ENCODE results near the gene ZFP69B. TPM values are rescaled to one million over a fixed set of nuclear protein-coding genes. Genes with fewer than 3 reads are reported as not detected.

The ZFP69B gene
- total and polyA plus RNA-seq, 4 donors: 0.43 to 2.7 (median 1.4) TPM

DNA sequence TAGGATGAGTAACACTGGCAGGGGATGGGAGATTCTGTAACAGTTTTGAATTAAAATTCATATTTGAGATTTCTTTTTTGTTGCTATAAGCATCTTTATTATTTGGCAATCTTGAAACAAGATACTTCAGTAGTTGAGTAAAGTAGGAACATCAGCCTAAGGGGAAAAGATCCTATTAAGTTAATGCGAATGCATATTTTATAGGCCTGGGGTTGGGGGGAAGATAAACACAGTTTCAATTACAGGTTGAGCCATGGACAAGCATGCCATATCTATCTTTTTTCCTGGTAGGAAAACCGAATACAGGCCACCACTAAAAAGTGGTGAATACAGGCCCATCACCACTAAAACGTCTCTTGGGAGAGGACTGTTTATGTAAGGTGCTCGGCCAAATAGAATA lies 44.5 kb upstream of the ZFP69B start:
- 86 to 90% methylated on average over 4 of the region's 4 CpGs for WGBS, 2 donors
- H3K9ac ChIP-seq (ENCODE audit: insufficient read depth in 1 of 2, low read length in 2 of 2): no peak overlapping the region
- H3K36me3 ChIP-seq (ENCODE audit: control insufficient read depth in 4 of 4, insufficient read depth in 4 of 4, low read length in 4 of 4): peaks cover 0 to 8% (median 5%) of the 10 kb centered on the region in 4 donors
- H3K4me3 ChIP-seq: no peak overlapping the region
- H3K9me3 ChIP-seq (ENCODE audit: control insufficient read depth in 4 of 4, insufficient read depth in 3 of 4, low read length in 3 of 4): no peaks in the 10 kb centered on the region
- H3K27ac ChIP-seq (ENCODE audit: low read depth in 1 of 2, low read length in 1 of 2): no peak overlapping the region
- no peak for DNase-seq
- no peak for ATAC-seq (ENCODE audit: insufficient read depth, low FRiP score)
- peaks cover 0 to under 1% (median 0%) of the 10 kb centered on the region in 5 donors for H3K4me1 ChIP-seq (ENCODE audit: control insufficient read depth in 5 of 5, insufficient read depth in 5 of 5, low read length in 5 of 5)
- no peaks in the 10 kb centered on the region for H3K27me3 ChIP-seq (ENCODE audit: control insufficient read depth in 3 of 3, insufficient read depth in 3 of 3, low read length in 2 of 3)
- TF ChIP-seq, protein P1, sequence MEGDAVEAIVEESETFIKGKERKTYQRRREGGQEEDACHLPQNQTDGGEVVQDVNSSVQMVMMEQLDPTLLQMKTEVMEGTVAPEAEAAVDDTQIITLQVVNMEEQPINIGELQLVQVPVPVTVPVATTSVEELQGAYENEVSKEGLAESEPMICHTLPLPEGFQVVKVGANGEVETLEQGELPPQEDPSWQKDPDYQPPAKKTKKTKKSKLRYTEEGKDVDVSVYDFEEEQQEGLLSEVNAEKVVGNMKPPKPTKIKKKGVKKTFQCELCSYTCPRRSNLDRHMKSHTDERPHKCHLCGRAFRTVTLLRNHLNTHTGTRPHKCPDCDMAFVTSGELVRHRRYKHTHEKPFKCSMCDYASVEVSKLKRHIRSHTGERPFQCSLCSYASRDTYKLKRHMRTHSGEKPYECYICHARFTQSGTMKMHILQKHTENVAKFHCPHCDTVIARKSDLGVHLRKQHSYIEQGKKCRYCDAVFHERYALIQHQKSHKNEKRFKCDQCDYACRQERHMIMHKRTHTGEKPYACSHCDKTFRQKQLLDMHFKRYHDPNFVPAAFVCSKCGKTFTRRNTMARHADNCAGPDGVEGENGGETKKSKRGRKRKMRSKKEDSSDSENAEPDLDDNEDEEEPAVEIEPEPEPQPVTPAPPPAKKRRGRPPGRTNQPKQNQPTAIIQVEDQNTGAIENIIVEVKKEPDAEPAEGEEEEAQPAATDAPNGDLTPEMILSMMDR (IDR thresholded peaks at IDR 0.05; ENCODE audit: control extremely low read depth, extremely low read depth): no peak

DNA sequence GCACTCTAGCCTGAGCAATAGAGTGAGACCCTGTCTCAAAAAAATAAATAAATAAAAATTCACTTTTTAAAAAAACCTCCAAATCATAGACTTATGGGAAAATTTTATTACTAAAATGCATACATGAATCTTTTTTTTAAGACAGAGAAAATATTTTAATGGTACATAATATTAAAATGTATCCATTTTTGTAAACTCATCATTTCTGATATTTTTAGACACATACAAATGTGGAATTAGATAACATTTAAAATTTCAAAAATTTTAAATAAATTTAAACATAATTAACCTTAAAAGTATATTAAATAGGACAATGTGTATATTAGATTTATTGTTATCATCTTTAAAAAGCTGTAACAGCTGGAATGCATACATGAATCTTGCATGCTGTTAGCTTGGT lies 42.8 kb upstream of the ZFP69B start:
- no peak overlapping the region for H3K27ac ChIP-seq (ENCODE audit: low read depth in 1 of 2, low read length in 1 of 2)
- no peak for DNase-seq
- no peak for ATAC-seq (ENCODE audit: insufficient read depth, low FRiP score)
- H3K36me3 ChIP-seq (ENCODE audit: control insufficient read depth in 4 of 4, insufficient read depth in 4 of 4, low read length in 4 of 4): peaks cover 0 to 10% (median 5%) of the 10 kb centered on the region in 4 donors
- TF ChIP-seq, protein P1 (IDR thresholded peaks at IDR 0.05; ENCODE audit: control extremely low read depth, extremely low read depth): no peak
- no peaks in the 10 kb centered on the region for H3K9me3 ChIP-seq (ENCODE audit: control insufficient read depth in 4 of 4, insufficient read depth in 3 of 4, low read length in 3 of 4)
- H3K4me1 ChIP-seq (ENCODE audit: control insufficient read depth in 5 of 5, insufficient read depth in 5 of 5, low read length in 5 of 5): peaks cover 0 to 6% (median 0%) of the 10 kb centered on the region in 5 donors
- H3K9ac ChIP-seq (ENCODE audit: insufficient read depth in 1 of 2, low read length in 2 of 2): no peak overlapping the region
- no peak overlapping the region for H3K4me3 ChIP-seq
- H3K27me3 ChIP-seq (ENCODE audit: control insufficient read depth in 3 of 3, insufficient read depth in 3 of 3, low read length in 2 of 3): no peaks in the 10 kb centered on the region

DNA sequence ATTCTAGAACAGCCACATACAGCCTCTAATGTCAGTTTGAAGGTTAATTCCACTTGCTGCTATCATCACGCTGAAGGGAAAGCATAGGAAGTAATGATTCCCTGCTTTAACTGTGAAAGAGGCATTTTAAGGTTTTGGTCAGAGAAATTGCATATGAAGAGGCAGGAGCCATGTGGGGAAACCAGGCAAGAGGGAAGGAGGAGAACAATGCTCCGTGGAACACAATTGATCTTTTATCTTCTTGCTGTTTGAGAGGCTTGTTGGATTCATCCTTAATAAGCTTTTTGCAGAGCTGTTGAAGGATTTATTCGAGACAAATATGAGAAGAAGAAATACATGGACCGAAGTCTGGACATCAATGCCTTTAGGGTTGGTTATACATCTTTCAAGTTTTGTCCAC lies 40.8 kb upstream of the ZFP69B start:
- TF ChIP-seq, protein P1 (IDR thresholded peaks at IDR 0.05; ENCODE audit: control extremely low read depth, extremely low read depth): no peak
- Histone ChIP-seq H3K4me1 (ENCODE audit: control insufficient read depth in 5 of 5, insufficient read depth in 5 of 5, low read length in 5 of 5) (peaks cover 0 to 6% (median 0%) of the 10 kb centered on the region in 5 donors), H3K9me3 (ENCODE audit: control insufficient read depth in 4 of 4, insufficient read depth in 3 of 4, low read length in 3 of 4) (no peaks in the 10 kb centered on the region), H3K4me3 (no peak overlapping the region), H3K27ac (ENCODE audit: low read depth in 1 of 2, low read length in 1 of 2) (no peak overlapping the region), H3K9ac (ENCODE audit: insufficient read depth in 1 of 2, low read length in 2 of 2) (no peak overlapping the region), H3K36me3 (ENCODE audit: control insufficient read depth in 4 of 4, insufficient read depth in 4 of 4, low read length in 4 of 4) (peaks cover 4 to 15% (median 13%) of the 10 kb centered on the region in 4 donors), H3K27me3 (ENCODE audit: control insufficient read depth in 3 of 3, insufficient read depth in 3 of 3, low read length in 2 of 3) (no peaks in the 10 kb centered on the region)
- DNase-seq: no peak
- no peak for ATAC-seq (ENCODE audit: insufficient read depth, low FRiP score)
- WGBS, 2 donors: 90 to 95% methylated on average over 4 of the region's 4 CpGs

DNA sequence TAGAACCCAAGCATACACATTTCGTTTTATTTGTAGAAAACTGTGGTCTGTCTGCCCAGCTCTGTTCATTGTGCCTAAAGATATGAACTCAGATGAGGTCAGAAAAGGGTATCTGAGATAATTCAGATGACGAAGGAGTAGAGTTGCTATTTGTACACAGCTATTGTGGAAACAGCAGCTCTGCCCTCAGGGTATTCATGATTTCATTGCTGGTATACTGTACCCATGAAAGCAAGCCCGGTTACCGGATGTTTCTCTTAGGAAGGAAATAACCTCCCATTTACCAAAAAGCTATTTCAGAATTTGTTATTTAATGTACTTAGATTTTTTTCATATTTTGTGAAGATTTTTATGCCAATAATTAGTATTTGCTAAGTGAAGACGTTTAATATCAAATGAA lies 39.0 kb upstream of the ZFP69B start:
- Histone ChIP-seq H3K4me1 (ENCODE audit: control insufficient read depth in 5 of 5, insufficient read depth in 5 of 5, low read length in 5 of 5) (peaks cover 0 to 6% (median 0%) of the 10 kb centered on the region in 5 donors), H3K27ac (ENCODE audit: low read depth in 1 of 2, low read length in 1 of 2) (no peak overlapping the region), H3K9ac (ENCODE audit: insufficient read depth in 1 of 2, low read length in 2 of 2) (no peak overlapping the region), H3K9me3 (ENCODE audit: control insufficient read depth in 4 of 4, insufficient read depth in 3 of 4, low read length in 3 of 4) (no peaks in the 10 kb centered on the region), H3K4me3 (no peak overlapping the region), H3K27me3 (ENCODE audit: control insufficient read depth in 3 of 3, insufficient read depth in 3 of 3, low read length in 2 of 3) (no peaks in the 10 kb centered on the region), H3K36me3 (ENCODE audit: control insufficient read depth in 4 of 4, insufficient read depth in 4 of 4, low read length in 4 of 4) (peaks cover 6 to 28% (median 26%) of the 10 kb centered on the region in 4 donors)
- TF ChIP-seq, protein P1 (IDR thresholded peaks at IDR 0.05; ENCODE audit: control extremely low read depth, extremely low read depth): no peak
- no peak for DNase-seq
- ATAC-seq (ENCODE audit: insufficient read depth, low FRiP score): no peak
- 86 to 89% methylated on average over 5 of the region's 5 CpGs for WGBS, 2 donors
